Neural progenitor cell (in vitro differentiated cells): ENCODE data around the gene TECR.

Experiments used
- CTCF ChIP-seq: fragments of 200-600 bp; sonication (generic); IDR thresholded peaks from 2 replicates; pipeline ENCODE4 v1.5.1; 2017; ENCODE audit warnings: antibody characterized with exemption, mild to moderate bottlenecking
- EZH2 ChIP-seq: fragments of 200-600 bp; sonication (generic); IDR thresholded peaks from 2 replicates; pipeline ENCODE4 v1.6.1; 2017; ENCODE audit warnings: antibody characterized with exemption, mild to moderate bottlenecking, moderate library complexity
- EZH2phosphoT487 ChIP-seq: fragments of 200-600 bp; sonication (generic); IDR thresholded peaks from 2 replicates; pipeline ENCODE4 v1.6.1; 2017; ENCODE audit warnings: antibody characterized with exemption

GRCh38 chr19:14519245-14519859 lies 10.0 kb upstream of the TECR start:
- TF ChIP-seq CTCF (no peak), EZH2 (no peak), EZH2phosphoT487 (no peak)
